ENCODE results near the gene HACD2.
A peak's percentile ranks its signal among the peaks of the same experiment; 100 is the strongest.

Gene HACD2

GRCh38 chr3:123584988-123585937, at the start of gene HACD2:
TSS of gene HACD2 (minus strand) at chr3:123585053. CDS start at chr3:123585027, 26 bp downstream.
- H3K4me3 ChIP-seq (ENCODE audit: control insufficient read depth, low read depth, low read length): peak within 1 kb of the TSS; percentile 96
- no peak for TF ChIP-seq CTCF (conservative IDR thresholded peaks at IDR 0.05; ENCODE audit: control insufficient read depth, insufficient read depth, low read depth, low read length)
- peak; percentile 97 for DNase-seq (ENCODE audit: low read depth)

- no peak for TF ChIP-seq CTCF (conservative IDR thresholded peaks at IDR 0.05; ENCODE audit: control insufficient read depth, insufficient read depth, low read depth, low read length)
- H3K4me3 ChIP-seq (ENCODE audit: control insufficient read depth, low read depth, low read length): no peak overlapping the region
- DNase-seq (ENCODE audit: low read depth): no peak
Measured at GRCh38 chr3:123634149-123635051, 49.5 kb upstream of the HACD2 start.

- TF ChIP-seq CTCF (conservative IDR thresholded peaks at IDR 0.05; ENCODE audit: control insufficient read depth, insufficient read depth, low read depth, low read length): no peak
- DNase-seq (ENCODE audit: low read depth): peak; percentile 76
- no peak overlapping the region for H3K4me3 ChIP-seq (ENCODE audit: control insufficient read depth, low read depth, low read length)
Measured at GRCh38 chr3:123633530-123633929, 48.7 kb upstream of the HACD2 start.

GRCh38 chr3:123632161-123632655, 47.4 kb upstream of the HACD2 start:
- no peak for DNase-seq (ENCODE audit: low read depth)
- no peak overlapping the region for H3K4me3 ChIP-seq (ENCODE audit: control insufficient read depth, low read depth, low read length)
- no peak for TF ChIP-seq CTCF (conservative IDR thresholded peaks at IDR 0.05; ENCODE audit: control insufficient read depth, insufficient read depth, low read depth, low read length)

- no peak for TF ChIP-seq CTCF (conservative IDR thresholded peaks at IDR 0.05; ENCODE audit: control insufficient read depth, insufficient read depth, low read depth, low read length)
- DNase-seq (ENCODE audit: low read depth): no peak
- H3K4me3 ChIP-seq (ENCODE audit: control insufficient read depth, low read depth, low read length): no peak overlapping the region
Measured at GRCh38 chr3:123629747-123630047, 44.8 kb upstream of the HACD2 start.

GRCh38 chr3:123628996-123629746, 44.3 kb upstream of the HACD2 start:
- TF ChIP-seq CTCF (conservative IDR thresholded peaks at IDR 0.05; ENCODE audit: control insufficient read depth, insufficient read depth, low read depth, low read length): no peak
- H3K4me3 ChIP-seq (ENCODE audit: control insufficient read depth, low read depth, low read length): no peak overlapping the region
- no peak for DNase-seq (ENCODE audit: low read depth)

Data from fibroblast of mammary gland (primary cell).